DND-41 (cell line): ENCODE measurements around the gene CFAP61.

Experiments used
- ATAC-seq: fragments of 200-7000 bp; cut with Tn5 transposase; 3 replicates; pipeline ENCODE4 v1.9.1; 2021; ENCODE audit warnings: low read depth; ENCODE audit not compliant: insufficient read depth
- DNase-seq: peaks from one replicate; pipeline ENCODE4 v3.0.0-alpha.2; 2020
- H2AFZ ChIP-seq: 2 replicates; pipeline ENCODE4 v1.6.0; 2012; ENCODE audit warnings: low read depth, low read length
- H3K27ac ChIP-seq: 2 replicates; pipeline ENCODE4 v1.5.1; 2012; ENCODE audit warnings: low read length, inconsistent platforms
- H3K27me3 ChIP-seq: fragments of 200-600 bp; sonication (generic); 2 replicates; pipeline ENCODE4 v1.6.0; 2012; ENCODE audit warnings: low read length, mild to moderate bottlenecking, inconsistent platforms; ENCODE audit not compliant: insufficient read depth, poor library complexity
- H3K36me3 ChIP-seq: 2 replicates; pipeline ENCODE4 v1.5.1; 2012; ENCODE audit warnings: low read length, inconsistent platforms; ENCODE audit not compliant: insufficient read depth
- H3K4me1 ChIP-seq: 2 replicates; pipeline ENCODE4 v1.5.1; 2012; ENCODE audit warnings: mild to moderate bottlenecking, low read length; ENCODE audit not compliant: insufficient read depth
- H3K4me2 ChIP-seq: 2 replicates; pipeline ENCODE4 v1.6.0; 2012; ENCODE audit warnings: mild to moderate bottlenecking, moderate library complexity, low read length, inconsistent platforms; ENCODE audit not compliant: insufficient read depth
- H3K4me3 ChIP-seq, 2 experiments: fragments of 200-600 bp in 1 of 2; shearing (Covaris generic) in 1 of 2; 2 replicates each; pipeline ENCODE4 v1.5.1; 2012 to 2016; ENCODE audit warnings: inconsistent platforms in 2 of 2, low read length in 2 of 2, mild to moderate bottlenecking in 2 of 2, low read depth in 1 of 2, moderate library complexity in 1 of 2
- H3K79me2 ChIP-seq: 2 replicates; pipeline ENCODE4 v1.6.0; 2012; ENCODE audit warnings: low read length, inconsistent platforms; ENCODE audit not compliant: insufficient read depth
- H3K9ac ChIP-seq: 2 replicates; pipeline ENCODE4 v1.6.0; 2012; ENCODE audit warnings: low read depth, mild to moderate bottlenecking, inconsistent platforms, low read length, moderate library complexity
- H3K9me3 ChIP-seq: 2 replicates; pipeline ENCODE4 v1.5.1; 2012; ENCODE audit warnings: low read length, moderate library complexity, mild to moderate bottlenecking, inconsistent platforms; ENCODE audit not compliant: insufficient read depth, severe bottlenecking
- H4K20me1 ChIP-seq: 2 replicates; pipeline ENCODE4 v1.6.0; 2012; ENCODE audit warnings: low read length; ENCODE audit not compliant: insufficient read depth
- CTCF ChIP-seq: IDR thresholded peaks from 2 replicates; pipeline ENCODE4 v1.5.1; 2012; ENCODE audit warnings: borderline replicate concordance, low read length, moderate library complexity, mild to moderate bottlenecking; ENCODE audit not compliant: poor library complexity, severe bottlenecking; ENCODE audit errors: extremely low read depth
- EZH2 ChIP-seq: IDR thresholded peaks from 3 replicates; pipeline ENCODE4 v1.6.1; 2012; ENCODE audit warnings: borderline replicate concordance, low read depth, mild to moderate bottlenecking, moderate library complexity, low read length, inconsistent platforms; ENCODE audit not compliant: severe bottlenecking

The CFAP61 gene

GRCh38 chr20:20134941-20135575 lies 82.7 kb downstream of the CFAP61 start:
- no peak overlapping the region for H2AFZ ChIP-seq
- H3K9me3 ChIP-seq, result no peaks in the 10 kb centered on the region
- no peaks in the 10 kb centered on the region for H3K36me3 ChIP-seq
- no peaks in the 10 kb centered on the region for H3K27me3 ChIP-seq
- H3K27ac ChIP-seq, result no peak overlapping the region
- no peak for TF ChIP-seq CTCF
- no peak for TF ChIP-seq EZH2
- H3K4me1 ChIP-seq, result no peaks in the 10 kb centered on the region
- H3K4me3 ChIP-seq, result no peak overlapping the region
- no peak for DNase-seq
- no peaks in the 10 kb centered on the region for H4K20me1 ChIP-seq
- ATAC-seq, result no peak
- no peak overlapping the region for H3K9ac ChIP-seq
- H3K4me2 ChIP-seq, result no peak overlapping the region
- no peaks in the 10 kb centered on the region for H3K79me2 ChIP-seq

GRCh38 chr20:20136313-20136712 lies 84.0 kb downstream of the CFAP61 start:
- H3K9ac ChIP-seq, result no peak overlapping the region
- no peaks in the 10 kb centered on the region for H3K4me1 ChIP-seq
- H3K36me3 ChIP-seq, result no peaks in the 10 kb centered on the region
- H3K79me2 ChIP-seq, result no peaks in the 10 kb centered on the region
- no peaks in the 10 kb centered on the region for H3K9me3 ChIP-seq
- no peak overlapping the region for H2AFZ ChIP-seq
- no peaks in the 10 kb centered on the region for H4K20me1 ChIP-seq
- no peak overlapping the region for H3K27ac ChIP-seq
- DNase-seq (no peak), ATAC-seq (no peak)
- TF ChIP-seq EZH2 (no peak), CTCF (no peak)
- no peaks in the 10 kb centered on the region for H3K27me3 ChIP-seq
- no peak overlapping the region for H3K4me3 ChIP-seq
- H3K4me2 ChIP-seq, result no peak overlapping the region

GRCh38 chr20:20137851-20138250 lies 85.5 kb downstream of the CFAP61 start:
- H3K4me2 ChIP-seq, result no peak overlapping the region
- DNase-seq, result no peak
- no peak overlapping the region for H3K9ac ChIP-seq
- no peaks in the 10 kb centered on the region for H3K27me3 ChIP-seq
- no peaks in the 10 kb centered on the region for H3K79me2 ChIP-seq
- TF ChIP-seq EZH2 (no peak), CTCF (no peak)
- no peak for ATAC-seq
- H3K36me3 ChIP-seq, result no peaks in the 10 kb centered on the region
- no peaks in the 10 kb centered on the region for H3K9me3 ChIP-seq
- H2AFZ ChIP-seq, result no peak overlapping the region
- no peaks in the 10 kb centered on the region for H3K4me1 ChIP-seq
- no peak overlapping the region for H3K27ac ChIP-seq
- H3K4me3 ChIP-seq, result no peak overlapping the region
- H4K20me1 ChIP-seq, result no peaks in the 10 kb centered on the region
